Measurements from ENCODE around the gene SLC25A13. TPM values are rescaled to one million over a fixed set of nuclear protein-coding genes. Genes with fewer than 3 reads are reported as not detected.

The SLC25A13 gene
- total and polyA plus RNA-seq, 2 of the 4 experiments (the other 2 are of a cell fraction): 7.4 to 11.7 TPM

- dilution Hi-C loops (cut with HindIII; ENCODE audit: low sequenced_read_pairs, unreplicated experiment) (no loop called here), intact Hi-C loops (cut with micrococcal nuclease) (no loop called here), in situ Hi-C loops (cut with MboI; ENCODE audit: low sequenced_read_pairs) (no loop called here)
- no peak for DNase-seq
- Histone ChIP-seq H3K27ac (ENCODE audit: insufficient read depth, low read length) (no peak overlapping the region), H3K27me3 (ENCODE audit: control insufficient read depth, insufficient read depth, low read length) (no peaks in the 10 kb centered on the region), H3K4me1 (ENCODE audit: control insufficient read depth, insufficient read depth, low read length) (peaks cover 9% of the 10 kb centered on the region), H3K4me2 (ENCODE audit: low read depth, low read length) (no peak overlapping the region), H3K9me3 (ENCODE audit: control insufficient read depth, insufficient read depth, low read length) (no peaks in the 10 kb centered on the region), H3K23ac (ENCODE audit: low read depth, low read length) (no peak overlapping the region), H3K79me1 (ENCODE audit: low read depth in 1 of 2, low read length in 2 of 2) (peaks cover 15 to 23% of the 10 kb centered on the region in 2 experiments; a peak in 3 of 4 replicates), H4K8ac (ENCODE audit: low read depth in 2 of 2, low read length in 2 of 2) (no peak overlapping the region), H3K4ac (ENCODE audit: low read depth, low read length) (no peak overlapping the region), H3K14ac (replicated peaks; ENCODE audit: low read depth, low read length) (no peak overlapping the region), H3K9me1 (ENCODE audit: insufficient read depth, low read length) (peaks cover 3% of the 10 kb centered on the region), H2BK5ac (ENCODE audit: low read depth, low read length, poor library complexity, severe bottlenecking) (no peak overlapping the region), H2BK20ac (ENCODE audit: low read depth, low read length) (no peak overlapping the region), H3K9ac (ENCODE audit: low read depth, low read length) (no peak overlapping the region), H3K4me3 (ENCODE audit: insufficient read depth, low read depth, low read length) (no peak overlapping the region), H2BK120ac (ENCODE audit: low read depth, low read length) (no peak overlapping the region), H2AK9ac (replicated peaks; ENCODE audit: low read depth, low read length, poor library complexity) (no peak overlapping the region), H4K5ac (ENCODE audit: low read depth, low read length) (no peak overlapping the region), H3K18ac (ENCODE audit: low read depth, low read length) (no peak overlapping the region), H2AK5ac (ENCODE audit: low read depth, low read length) (no peak overlapping the region), H4K91ac (ENCODE audit: insufficient read depth, low read depth, low read length) (no peak overlapping the region), H3K36me3 (ENCODE audit: control insufficient read depth, insufficient read depth, low read length) (no peaks in the 10 kb centered on the region), H2AFZ (replicated peaks; ENCODE audit: low read length, poor library complexity) (no peak overlapping the region), H3K56ac (ENCODE audit: extremely low read depth, insufficient read depth, low read length) (no peak overlapping the region), H2BK15ac (ENCODE audit: low read depth, low read length) (no peak overlapping the region), H4K20me1 (ENCODE audit: insufficient read depth, low read length) (peaks cover 14% of the 10 kb centered on the region; the same call in 1 of the 2 replicates)
- CTCF ChIA-PET: no interaction called here
- BruUV-seq (replicated peaks): no TSS peak
- no peak for ATAC-seq (ENCODE audit: low read depth)
- POLR2A ChIA-PET (ENCODE audit: unreplicated experiment): no interaction called here
- TF ChIP-seq BHLHE40 (IDR thresholded peaks at IDR 0.05; ENCODE audit: low read depth, low read length) (no peak), CHD1 (IDR thresholded peaks at IDR 0.05; ENCODE audit: low read depth, low read length) (no peak), MAZ (IDR thresholded peaks at IDR 0.05; ENCODE audit: borderline replicate concordance, low read depth, low read length) (no peak), USF2 (IDR thresholded peaks at IDR 0.05; ENCODE audit: low read depth, low read length) (no peak), FOS (IDR thresholded peaks at IDR 0.05; ENCODE audit: low read depth, low read length) (no peak)
- no CpG with 5 or more reads among the region's 1 CpG for WGBS, 2 experiments (ENCODE audit: extremely low coverage in 2 of 2, insufficient read length in 1 of 2)
Measured at GRCh38 chr7:96299496-96299895, 22.4 kb downstream of the SLC25A13 start.

Measured in IMR-90 (cell line).